H9 (cell line): Measurements from ENCODE around the gene ANKMY2. TPM values are rescaled to one million over a fixed set of nuclear protein-coding genes. Genes with fewer than 3 reads are reported as not detected.

Experiments
- DNase-seq: peaks from one replicate; pipeline ENCODE4 v3.0.0-alpha.2; 2017
- H2AFZ ChIP-seq: one replicate; pipeline ENCODE4 v1.6.1; 2013; ENCODE audit warnings: mild to moderate bottlenecking, low read length, control low read depth, moderate library complexity
- H2AK5ac ChIP-seq: 2 replicates; pipeline ENCODE4 v1.6.1; 2013; ENCODE audit warnings: low read length, control low read depth, mixed read lengths; ENCODE audit not compliant: insufficient read length
- H2BK120ac ChIP-seq: one replicate; pipeline ENCODE4 v1.6.1; 2013; ENCODE audit warnings: low read depth, mild to moderate bottlenecking, low read length, control low read depth, inconsistent platforms; ENCODE audit not compliant: poor library complexity, severe bottlenecking
- H2BK12ac ChIP-seq: 2 replicates; pipeline ENCODE4 v1.6.1; 2013; ENCODE audit warnings: low read length, control low read depth, mixed read lengths, low read depth; ENCODE audit not compliant: insufficient read length
- H2BK15ac ChIP-seq: 2 replicates; pipeline ENCODE4 v1.6.1; 2013; ENCODE audit warnings: low read depth, low read length, control low read depth
- H2BK20ac ChIP-seq: one replicate; pipeline ENCODE4 v1.6.1; 2013; ENCODE audit warnings: low read depth, mild to moderate bottlenecking, low read length, control low read depth, inconsistent platforms; ENCODE audit not compliant: poor library complexity, severe bottlenecking
- H2BK5ac ChIP-seq: 2 replicates; pipeline ENCODE4 v1.6.1; 2013; ENCODE audit warnings: low read length, control low read depth, mixed read lengths; ENCODE audit not compliant: insufficient read length
- H3K14ac ChIP-seq: 2 replicates; pipeline ENCODE4 v1.6.1; 2013; ENCODE audit warnings: low read length, control low read depth; ENCODE audit not compliant: insufficient read depth
- H3K18ac ChIP-seq: 2 replicates; pipeline ENCODE4 v1.6.1; 2013; ENCODE audit warnings: low read depth, mild to moderate bottlenecking, mixed read lengths, low read length, control low read depth; ENCODE audit not compliant: insufficient read length
- H3K23ac ChIP-seq: 2 replicates; pipeline ENCODE4 v1.6.1; 2013; ENCODE audit warnings: low read length, control low read depth, mixed read lengths, low read depth; ENCODE audit not compliant: insufficient read length
- H3K23me2 ChIP-seq: 2 replicates; pipeline ENCODE4 v1.6.1; 2013; ENCODE audit warnings: low read depth, mild to moderate bottlenecking, mixed read lengths, low read length, control low read depth; ENCODE audit not compliant: insufficient read length, poor library complexity, severe bottlenecking
- H3K27ac ChIP-seq: 2 replicates; pipeline ENCODE4 v1.5.1; 2013; ENCODE audit warnings: low read length, control low read depth, mixed read lengths, low read depth; ENCODE audit not compliant: insufficient read length
- H3K27me3 ChIP-seq: 2 replicates; pipeline ENCODE4 v1.6.1; 2013; ENCODE audit warnings: low read length, control low read depth, inconsistent platforms; ENCODE audit not compliant: insufficient read depth
- H3K4ac ChIP-seq: 2 replicates; pipeline ENCODE4 v1.6.1; 2013; ENCODE audit warnings: low read depth, mild to moderate bottlenecking, control low read depth, inconsistent platforms, low read length, moderate library complexity
- H3K4me1 ChIP-seq: 2 replicates; pipeline ENCODE4 v1.6.1; 2013; ENCODE audit warnings: low read length, control low read depth, inconsistent platforms; ENCODE audit not compliant: insufficient read depth
- H3K4me2 ChIP-seq: 2 replicates; pipeline ENCODE4 v1.6.1; 2013; ENCODE audit warnings: low read length, control low read depth, mixed read lengths; ENCODE audit not compliant: insufficient read length, insufficient read depth
- H3K56ac ChIP-seq: 2 replicates; pipeline ENCODE4 v1.6.1; 2013; ENCODE audit warnings: low read depth, mild to moderate bottlenecking, mixed read lengths, low read length, control low read depth; ENCODE audit not compliant: insufficient read length
- H3K79me1 ChIP-seq: 2 replicates; pipeline ENCODE4 v1.6.1; 2013; ENCODE audit warnings: low read depth, mild to moderate bottlenecking, moderate library complexity, low read length, control low read depth, inconsistent platforms; ENCODE audit not compliant: insufficient read depth, poor library complexity, severe bottlenecking
- H3K79me2 ChIP-seq: 2 replicates; pipeline ENCODE4 v1.6.1; 2013; ENCODE audit warnings: low read length, control low read depth, inconsistent platforms; ENCODE audit not compliant: insufficient read depth
- H3K9ac ChIP-seq: 2 replicates; pipeline ENCODE4 v1.6.1; 2013; ENCODE audit warnings: low read length, control low read depth, mixed read lengths; ENCODE audit not compliant: insufficient read length; ENCODE audit errors: extremely low read depth
- H3K9me3 ChIP-seq: one replicate; pipeline ENCODE4 v1.6.1; 2013; ENCODE audit warnings: low read depth, low read length, inconsistent platforms; ENCODE audit not compliant: control insufficient read depth
- H3T11ph ChIP-seq: one replicate; pipeline ENCODE4 v1.6.1; 2013; ENCODE audit warnings: mild to moderate bottlenecking, low read length, control low read depth, inconsistent platforms
- H4K20me1 ChIP-seq: one replicate; pipeline ENCODE4 v1.6.1; 2013; ENCODE audit not compliant: control insufficient read depth, insufficient read length, insufficient read depth
- H4K5ac ChIP-seq: 2 replicates; pipeline ENCODE4 v1.6.1; 2013; ENCODE audit warnings: low read depth, mild to moderate bottlenecking, mixed read lengths, low read length, control low read depth; ENCODE audit not compliant: insufficient read length
- H4K8ac ChIP-seq: replicated peaks from 2 replicates; pipeline ENCODE4 v1.6.1; 2013; ENCODE audit warnings: low read length, control low read depth, mixed read lengths, low read depth; ENCODE audit not compliant: insufficient read length
- H4K91ac ChIP-seq: 2 replicates; pipeline ENCODE4 v1.6.1; 2013; ENCODE audit warnings: low read depth, mild to moderate bottlenecking, moderate library complexity, mixed read lengths, low read length, control low read depth; ENCODE audit not compliant: insufficient read length
- H3K27ac Mint-ChIP-seq, 3 experiments: 2 replicates in 2 of 3; 3 replicates in 1 of 3; pipeline ENCODE4 v1.8.0; 2020 to 2021; ENCODE audit warnings: mixed read lengths in 3 of 3, mild to moderate bottlenecking in 1 of 3, moderate library complexity in 1 of 3
- H3K27me3 Mint-ChIP-seq: 2 replicates; pipeline ENCODE4 v1.8.0; 2021; ENCODE audit warnings: low read depth, mild to moderate bottlenecking, moderate library complexity, mixed read lengths
- H3K36me3 Mint-ChIP-seq, 3 experiments: 2 replicates in 2 of 3; 3 replicates in 1 of 3; pipeline ENCODE4 v1.8.0; 2020 to 2021; ENCODE audit warnings: low read depth in 3 of 3, mixed read lengths in 3 of 3; ENCODE audit not compliant: insufficient read depth in 1 of 3
- H3K4me1 Mint-ChIP-seq, 2 experiments: 2 replicates each; pipeline ENCODE4 v1.8.0; 2020; ENCODE audit warnings: mixed read lengths in 2 of 2
- H3K4me3 Mint-ChIP-seq, 2 experiments: 2 replicates in 1 of 2; 3 replicates in 1 of 2; pipeline ENCODE4 v1.8.0; 2020 to 2021; ENCODE audit warnings: mild to moderate bottlenecking in 2 of 2, mixed read lengths in 2 of 2, moderate library complexity in 1 of 2
- H3K9me3 Mint-ChIP-seq, 2 experiments: 2 replicates in 1 of 2; 3 replicates in 1 of 2; pipeline ENCODE4 v1.8.0; 2020; ENCODE audit warnings: mild to moderate bottlenecking in 2 of 2, mixed read lengths in 2 of 2, moderate library complexity in 1 of 2
- WGBS: extraction: QIAGEN DNeasy Blood & Tissue Kit; methylation state at CpG from one replicate; pipeline ENCODE4 v1.1.7; 2013; ENCODE audit warnings: missing lambda C conversion rate, low lambda C conversion rate, mixed read lengths; ENCODE audit not compliant: insufficient read length; ENCODE audit errors: extremely low coverage; 5-methylcytosine and 5-hydroxymethylcytosine counted together
- total RNA-seq: library from RNA; stranded (reverse); gene quantifications from 2 replicates; pipeline ENCODE4 v1.2.1, GENCODE V29; 2021
- TF ChIP-seq, protein P1 (sequence below): fragments of 200-600 bp; sonication (generic); conservative IDR thresholded peaks from 3 replicates; pipeline ENCODE4 v1.8.0; 2021; ENCODE audit warnings: antibody characterized with exemption, mild to moderate bottlenecking

ANKMY2 gene
- total RNA-seq, 1 experiment from 2014 or later, result 12.7 TPM

DNA sequence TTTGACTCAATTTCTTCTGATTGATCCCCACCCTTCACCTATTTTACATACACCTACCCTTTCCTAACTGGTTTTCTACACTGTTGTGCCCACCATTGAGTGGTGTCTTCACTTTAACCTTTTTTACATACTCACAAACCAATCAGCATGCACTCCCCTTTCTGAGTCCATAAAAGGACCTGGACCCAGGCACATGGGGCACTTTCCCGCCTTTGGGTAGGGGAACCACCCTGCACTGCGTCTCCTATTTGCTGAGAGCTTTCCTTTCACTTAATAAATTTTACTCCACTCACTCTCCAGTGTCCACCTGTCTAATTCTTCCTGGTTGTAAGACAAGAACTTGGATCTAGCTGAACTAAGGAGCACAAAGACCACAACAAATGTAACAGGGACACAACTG lies 33.8 kb downstream of the ANKMY2 start:
- Histone ChIP-seq H3K23me2 (no peaks in the 10 kb centered on the region), H3K79me1 (no peaks in the 10 kb centered on the region), H2AK5ac (no peak overlapping the region), H3K4me2 (no peak overlapping the region), H2BK120ac (no peak overlapping the region), H2BK5ac (no peak overlapping the region), H4K20me1 (no peaks in the 10 kb centered on the region), H3K14ac (no peak overlapping the region), H3K9ac (no peak overlapping the region), H3K18ac (no peak overlapping the region), H3K56ac (no peak overlapping the region), H3K23ac (no peak overlapping the region), H3T11ph (no peak overlapping the region), H2BK20ac (no peak overlapping the region), H4K8ac (no peak overlapping the region), H3K9me3 (no peaks in the 10 kb centered on the region), H3K27ac (no peak overlapping the region), H2BK12ac (no peak overlapping the region), H3K4me1 (no peaks in the 10 kb centered on the region; the same call in 1 of the 2 replicates), H3K27me3 (no peaks in the 10 kb centered on the region), H4K91ac (no peak overlapping the region), H3K79me2 (no peaks in the 10 kb centered on the region), H4K5ac (no peak overlapping the region), H2AFZ (no peak overlapping the region), H2BK15ac (no peak overlapping the region), H3K4ac (no peak overlapping the region)
- H3K4me1 Mint-ChIP-seq, result peaks cover 7% of the 10 kb centered on the region in 2 experiments
- no peak overlapping the region for H3K4me3 Mint-ChIP-seq
- no peak overlapping the region; a peak in 1 of 7 replicates for H3K27ac Mint-ChIP-seq
- DNase-seq, result no peak
- TF ChIP-seq, protein P1, sequence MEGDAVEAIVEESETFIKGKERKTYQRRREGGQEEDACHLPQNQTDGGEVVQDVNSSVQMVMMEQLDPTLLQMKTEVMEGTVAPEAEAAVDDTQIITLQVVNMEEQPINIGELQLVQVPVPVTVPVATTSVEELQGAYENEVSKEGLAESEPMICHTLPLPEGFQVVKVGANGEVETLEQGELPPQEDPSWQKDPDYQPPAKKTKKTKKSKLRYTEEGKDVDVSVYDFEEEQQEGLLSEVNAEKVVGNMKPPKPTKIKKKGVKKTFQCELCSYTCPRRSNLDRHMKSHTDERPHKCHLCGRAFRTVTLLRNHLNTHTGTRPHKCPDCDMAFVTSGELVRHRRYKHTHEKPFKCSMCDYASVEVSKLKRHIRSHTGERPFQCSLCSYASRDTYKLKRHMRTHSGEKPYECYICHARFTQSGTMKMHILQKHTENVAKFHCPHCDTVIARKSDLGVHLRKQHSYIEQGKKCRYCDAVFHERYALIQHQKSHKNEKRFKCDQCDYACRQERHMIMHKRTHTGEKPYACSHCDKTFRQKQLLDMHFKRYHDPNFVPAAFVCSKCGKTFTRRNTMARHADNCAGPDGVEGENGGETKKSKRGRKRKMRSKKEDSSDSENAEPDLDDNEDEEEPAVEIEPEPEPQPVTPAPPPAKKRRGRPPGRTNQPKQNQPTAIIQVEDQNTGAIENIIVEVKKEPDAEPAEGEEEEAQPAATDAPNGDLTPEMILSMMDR, result no peak
- WGBS, result no CpG with 5 or more reads among the region's 2 CpGs
- H3K9me3 Mint-ChIP-seq, result no peaks in the 10 kb centered on the region
- H3K36me3 Mint-ChIP-seq, result peaks cover 0 to 5% (median 4%) of the 10 kb centered on the region in 3 experiments; a peak in 3 of 7 replicates
- no peaks in the 10 kb centered on the region for H3K27me3 Mint-ChIP-seq
